Endothelial cell of umbilical vein (primary cell): ENCODE data around the gene NFYC. TPM values are rescaled to one million over a fixed set of nuclear protein-coding genes. Genes with fewer than 3 reads are reported as not detected.

Experiments used
- BruUV-seq: library from RNA; stranded (reverse); fragments of 400-500 nt; replicated peaks from 2 replicates; lab custom pipeline; 2021; lab: Mats Ljungman, UMichigan
- CTCF ChIA-PET: fragments of 300-600, 350-600 bp; sonication (Branson Sonifier 250); formaldehyde crosslinking; loops from one replicate; lab custom pipeline; 2021; ENCODE audit warnings: antibody characterized with exemption, inconsistent platforms; lab: Charles Lee
- POLR2A ChIA-PET: fragments of 300-600, 350-600 bp; sonication (Branson Sonifier 250); formaldehyde crosslinking; loops from one replicate; lab custom pipeline; 2021; ENCODE audit warnings: antibody characterized with exemption, inconsistent platforms; lab: Charles Lee
- DNase-seq: peaks from one replicate; pipeline ENCODE4 v3.0.0-alpha.2; 2011; ENCODE audit warnings: low read depth, low spot score
- FAIRE-seq: peaks from 2 replicates; lab custom pipeline; 2011; peaks lifted over from hg19 to GRCh38; lab: Jason Lieb, UNC
- H2AFZ ChIP-seq: 2 replicates; pipeline ENCODE4 v1.6.0; 2012; ENCODE audit warnings: low read depth, low read length, control low read depth, inconsistent platforms
- H3K27ac ChIP-seq: 2 replicates; pipeline ENCODE4 v1.5.1; 2011; ENCODE audit warnings: low read depth, mild to moderate bottlenecking, control low read depth, low read length, moderate library complexity; ENCODE audit not compliant: insufficient read depth
- H3K27me3 ChIP-seq, 2 experiments: 2 replicates each; pipeline versions ENCODE4 v1.6.0 to v1.6.1; 2011; ENCODE audit warnings: low read length in 2 of 2, mixed read lengths in 1 of 2; ENCODE audit not compliant: control insufficient read depth in 2 of 2, insufficient read depth in 2 of 2
- H3K36me3 ChIP-seq, 2 experiments: 2 replicates in 1 of 2; 3 replicates in 1 of 2; pipeline ENCODE4 v1.5.1; 2011; ENCODE audit warnings: low read length in 2 of 2, mild to moderate bottlenecking in 1 of 2, moderate library complexity in 1 of 2; ENCODE audit not compliant: control insufficient read depth in 2 of 2, insufficient read depth in 2 of 2; ENCODE audit errors: extremely low read depth in 1 of 2
- H3K4me1 ChIP-seq: 3 replicates; pipeline ENCODE4 v1.5.1; 2011; ENCODE audit warnings: mild to moderate bottlenecking, low read length; ENCODE audit not compliant: control insufficient read depth, insufficient read depth; ENCODE audit errors: extremely low read depth
- H3K4me2 ChIP-seq: 2 replicates; pipeline ENCODE4 v1.6.1; 2011; ENCODE audit warnings: low read length, control low read depth, mixed read lengths; ENCODE audit not compliant: insufficient read depth
- H3K4me3 ChIP-seq, 3 experiments: fragments of 200-600 bp in 1 of 3; sonication (generic), shearing (Covaris generic) in 1 of 3; replicated peaks in 1 of 3; 2 replicates each; pipeline ENCODE4 v1.5.1; 2011 to 2016; ENCODE audit warnings: control low read depth in 3 of 3, low read length in 3 of 3, mild to moderate bottlenecking in 2 of 3, inconsistent platforms in 1 of 3, low read depth in 1 of 3, moderate library complexity in 1 of 3; ENCODE audit not compliant: insufficient read depth in 1 of 3
- H3K79me2 ChIP-seq: 2 replicates; pipeline ENCODE4 v1.6.0; 2012; ENCODE audit warnings: low read length, inconsistent platforms; ENCODE audit not compliant: control insufficient read depth, insufficient read depth
- H3K9ac ChIP-seq: replicated peaks from 2 replicates; pipeline ENCODE3; 2011; ENCODE audit warnings: low read length, control low read depth; ENCODE audit not compliant: insufficient read depth; ENCODE audit errors: extremely low read depth
- H3K9me1 ChIP-seq: replicated peaks from 3 replicates; pipeline ENCODE4 v1.6.0; 2011; ENCODE audit warnings: mild to moderate bottlenecking, low read length; ENCODE audit not compliant: control insufficient read depth, insufficient read depth; ENCODE audit errors: extremely low read depth
- H3K9me3 ChIP-seq: replicated peaks from 2 replicates; pipeline ENCODE4 v1.5.1; 2012; ENCODE audit warnings: low read length, inconsistent platforms; ENCODE audit not compliant: control insufficient read depth, insufficient read depth
- H4K20me1 ChIP-seq: replicated peaks from 2 replicates; pipeline ENCODE3; 2011; ENCODE audit warnings: mild to moderate bottlenecking, low read length; ENCODE audit not compliant: control insufficient read depth, insufficient read depth; ENCODE audit errors: extremely low read depth
- EZH2 ChIP-seq: IDR thresholded peaks from 2 replicates; pipeline ENCODE4 v1.6.1; 2012; ENCODE audit warnings: borderline replicate concordance, low read depth, mild to moderate bottlenecking, moderate library complexity, low read length, inconsistent platforms; ENCODE audit not compliant: severe bottlenecking
- FOS ChIP-seq: IDR thresholded peaks from 2 replicates; pipeline ENCODE4 v1.6.1; 2011; ENCODE audit warnings: mild to moderate bottlenecking, low read length, moderate library complexity, borderline replicate concordance; ENCODE audit not compliant: insufficient read depth
- GATA2 ChIP-seq: IDR thresholded peaks from 2 replicates; pipeline ENCODE4 v1.7.0; 2011; ENCODE audit warnings: low read depth, mild to moderate bottlenecking, moderate library complexity, mixed read lengths, low read length; ENCODE audit not compliant: insufficient read length, insufficient read depth
- JUN ChIP-seq: IDR thresholded peaks from 2 replicates; pipeline ENCODE4 v1.6.1; 2011; ENCODE audit warnings: borderline replicate concordance, low read depth; ENCODE audit not compliant: insufficient read length, insufficient read depth
- MYC ChIP-seq: IDR thresholded peaks from one replicate; pipeline ENCODE4 v1.6.1; 2011; ENCODE audit warnings: mild to moderate bottlenecking, low read depth, low read length
- POLR2A ChIP-seq: IDR thresholded peaks from 2 replicates; pipeline ENCODE4 v1.6.1; 2012; ENCODE audit warnings: low read depth, mild to moderate bottlenecking, control low read depth, low read length
- POLR2AphosphoS5 ChIP-seq: IDR thresholded peaks from 2 replicates; pipeline ENCODE4 v1.6.1; 2012; ENCODE audit warnings: low read depth, mild to moderate bottlenecking, control low read depth, low read length, moderate library complexity; ENCODE audit not compliant: insufficient read depth
- dilution Hi-C: fragments of 300-500 bp; cut with MboI; formaldehyde crosslinking; loops from one replicate; pipeline ENCODE4 v1.15.0; 2019; ENCODE audit warnings: low sequenced_read_pairs; ENCODE audit not compliant: extremely low pct_ligation_motif_present
- intact Hi-C: fragments of 100-400 bp; cut with micrococcal nuclease; formaldehyde crosslinking; loops from one replicate; pipeline ENCODE4 v1.10.0; 2022
- polyA plus RNA-seq, 4 experiments: library from polyadenylated mRNA; depleted of rRNA in 3 of 4; stranded (reverse) in 3 of 4; unstranded in 1 of 4; fragments of >200 nt; gene quantifications; 2 replicates each; pipeline versions ENCODE4 v1.2.1 to v1.2.3, GENCODE V29; 2011 to 2012; ENCODE audit warnings: missing spikeins in 1 of 4
- total RNA-seq: library from RNA; stranded (reverse); gene quantifications from 2 replicates; pipeline ENCODE4 v1.2.3, GENCODE V29; 2021
- TF ChIP-seq, protein P1 (sequence below): IDR thresholded peaks from 2 replicates; pipeline ENCODE4 v1.6.1; 2011; ENCODE audit not compliant: insufficient read depth, insufficient read length
- TF ChIP-seq, protein P2 (sequence below), 2 donors: IDR thresholded peaks; 1 replicate in 1 of 2; 2 replicates in 1 of 2; pipeline ENCODE4 v1.5.1; 2011; ENCODE audit warnings: low read length in 2 of 2, mild to moderate bottlenecking in 2 of 2, moderate library complexity in 2 of 2, control low read depth in 1 of 2, inconsistent platforms in 1 of 2, low read depth in 1 of 2; ENCODE audit not compliant: insufficient read depth in 1 of 2; ENCODE audit errors: extremely low read depth in 1 of 2

NFYC gene
- total and polyA plus RNA-seq, 2 donors (not counting 3 experiments of a cell fraction or from before 2014, with no cell fraction given), result 51.1 to 81.7 TPM

DNA sequence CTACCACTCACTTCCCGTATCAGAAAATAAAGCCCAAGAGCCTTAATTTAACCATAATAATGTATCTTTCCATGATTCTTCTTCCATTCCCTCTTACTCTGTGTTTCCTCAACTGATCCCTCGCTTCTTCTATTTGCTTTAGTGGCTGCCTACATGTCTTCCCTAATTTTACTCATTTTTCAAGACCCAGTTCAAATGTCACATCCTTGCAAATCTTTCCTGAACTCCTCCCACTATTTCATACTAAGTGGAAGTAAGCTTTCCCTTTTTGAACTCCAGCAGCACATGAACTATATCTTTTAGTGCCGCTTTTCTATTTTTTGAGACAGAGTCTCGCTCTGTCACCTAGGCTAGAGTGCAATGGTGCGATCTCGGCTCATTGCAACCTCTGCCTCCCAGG, 3.8 kb upstream of the NFYC start:
- Histone ChIP-seq H3K4me1 (peaks cover 13% of the 10 kb centered on the region), H3K79me2 (peaks cover 13% of the 10 kb centered on the region), H3K36me3 (no peaks in the 10 kb centered on the region), H3K27me3 (no peaks in the 10 kb centered on the region), H4K20me1 (no peaks in the 10 kb centered on the region), H3K27ac (no peak overlapping the region), H3K9ac (no peak overlapping the region), H3K9me3 (no peaks in the 10 kb centered on the region), H3K4me2 (no peak overlapping the region), H2AFZ (no peak overlapping the region), H3K9me1 (no peaks in the 10 kb centered on the region), H3K4me3 (no peak overlapping the region)
- dilution Hi-C loops (no loop called here), intact Hi-C loops (no loop called here)
- FAIRE-seq, result no peak
- BruUV-seq, result no TSS peak
- TF ChIP-seq FOS, result no peak
- TF ChIP-seq, protein P1, sequence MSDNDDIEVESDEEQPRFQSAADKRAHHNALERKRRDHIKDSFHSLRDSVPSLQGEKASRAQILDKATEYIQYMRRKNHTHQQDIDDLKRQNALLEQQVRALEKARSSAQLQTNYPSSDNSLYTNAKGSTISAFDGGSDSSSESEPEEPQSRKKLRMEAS, result no peak
- TF ChIP-seq MYC, result no peak
- TF ChIP-seq, protein P2, sequence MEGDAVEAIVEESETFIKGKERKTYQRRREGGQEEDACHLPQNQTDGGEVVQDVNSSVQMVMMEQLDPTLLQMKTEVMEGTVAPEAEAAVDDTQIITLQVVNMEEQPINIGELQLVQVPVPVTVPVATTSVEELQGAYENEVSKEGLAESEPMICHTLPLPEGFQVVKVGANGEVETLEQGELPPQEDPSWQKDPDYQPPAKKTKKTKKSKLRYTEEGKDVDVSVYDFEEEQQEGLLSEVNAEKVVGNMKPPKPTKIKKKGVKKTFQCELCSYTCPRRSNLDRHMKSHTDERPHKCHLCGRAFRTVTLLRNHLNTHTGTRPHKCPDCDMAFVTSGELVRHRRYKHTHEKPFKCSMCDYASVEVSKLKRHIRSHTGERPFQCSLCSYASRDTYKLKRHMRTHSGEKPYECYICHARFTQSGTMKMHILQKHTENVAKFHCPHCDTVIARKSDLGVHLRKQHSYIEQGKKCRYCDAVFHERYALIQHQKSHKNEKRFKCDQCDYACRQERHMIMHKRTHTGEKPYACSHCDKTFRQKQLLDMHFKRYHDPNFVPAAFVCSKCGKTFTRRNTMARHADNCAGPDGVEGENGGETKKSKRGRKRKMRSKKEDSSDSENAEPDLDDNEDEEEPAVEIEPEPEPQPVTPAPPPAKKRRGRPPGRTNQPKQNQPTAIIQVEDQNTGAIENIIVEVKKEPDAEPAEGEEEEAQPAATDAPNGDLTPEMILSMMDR (IDR thresholded peaks at IDR 0.05; ENCODE audit: extremely low read depth in 1 of 2, insufficient read depth in 1 of 2, low read depth in 1 of 2, low read length in 2 of 2), result no peak
- no peak for TF ChIP-seq JUN
- TF ChIP-seq POLR2A, result no peak
- CTCF ChIA-PET, result no interaction called here
- no peak for DNase-seq
- POLR2A ChIA-PET, result no interaction called here

DNA sequence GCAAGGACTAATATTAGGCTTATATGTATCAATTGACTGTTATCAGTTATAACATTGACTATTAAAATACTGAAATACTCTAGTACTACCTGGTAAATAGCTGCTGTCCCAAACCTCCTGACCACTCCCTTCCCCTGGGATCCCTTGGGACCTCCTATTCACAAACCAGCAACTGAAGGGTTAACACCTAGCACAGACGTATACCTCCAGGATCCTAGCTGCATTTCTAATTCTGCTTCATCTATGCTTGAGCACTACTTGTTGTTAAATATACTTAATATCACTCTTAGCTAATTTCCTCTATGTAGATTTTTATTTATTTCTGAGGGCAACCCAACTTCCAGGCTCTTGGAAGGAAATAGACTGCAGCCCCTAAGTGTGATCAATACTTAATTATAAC, 1.8 kb upstream of the NFYC start:
- no peaks in the 10 kb centered on the region for H4K20me1 ChIP-seq
- peaks cover 33% of the 10 kb centered on the region for H3K79me2 ChIP-seq
- H3K9ac ChIP-seq, result no peak overlapping the region
- FAIRE-seq (no peak), DNase-seq (no peak)
- H3K4me2 ChIP-seq, result no peak overlapping the region
- H3K9me1 ChIP-seq, result no peaks in the 10 kb centered on the region
- TF ChIP-seq JUN, result no peak
- TF ChIP-seq GATA2, result no peak
- no peak for TF ChIP-seq POLR2A
- TF ChIP-seq, protein P2 (IDR thresholded peaks at IDR 0.05; ENCODE audit: extremely low read depth in 1 of 2, insufficient read depth in 1 of 2, low read depth in 1 of 2, low read length in 2 of 2), result no peak
- no peak for TF ChIP-seq EZH2
- no peak for TF ChIP-seq MYC
- no peak for TF ChIP-seq POLR2AphosphoS5
- TF ChIP-seq, protein P1, result no peak
- TF ChIP-seq FOS, result no peak
- no peaks in the 10 kb centered on the region for H3K36me3 ChIP-seq
- intact Hi-C loops (loop anchor here (5.0 kb wide), 2 partner anchors 83 to 158 kb away; no protein-coding TSS in a partner anchor), dilution Hi-C loops (no loop called here)
- CTCF ChIA-PET, result interaction anchor here (1.1 to 1.3 kb wide), 2 partner anchors 12 to 20 kb away, joined by 3 to 5 read pairs; no protein-coding TSS in a partner anchor
- no peak overlapping the region for H3K27ac ChIP-seq
- no peaks in the 10 kb centered on the region for H3K9me3 ChIP-seq
- POLR2A ChIA-PET, result no interaction called here
- H3K27me3 ChIP-seq, result no peaks in the 10 kb centered on the region
- no peak overlapping the region for H3K4me3 ChIP-seq
- H2AFZ ChIP-seq, result no peak overlapping the region
- BruUV-seq, result no TSS peak
- peaks cover 19% of the 10 kb centered on the region for H3K4me1 ChIP-seq
